PFSK-1 (cell line): Measurements from ENCODE around the gene SPEM1.

Experiments
- FOXP2 ChIP-seq: optimal IDR thresholded peaks from 2 replicates; pipeline ENCODE3; 2011; ENCODE audit warnings: borderline replicate concordance, control low read depth, inconsistent platforms; ENCODE audit not compliant: insufficient read depth; ENCODE audit errors: extremely low read length, extremely low read depth
- POLR2AphosphoS5 ChIP-seq: IDR thresholded peaks from 2 replicates; pipeline ENCODE4 v1.6.1; 2012; ENCODE audit warnings: low read depth, mild to moderate bottlenecking, control low read depth, low read length, moderate library complexity
- SIN3A ChIP-seq: IDR thresholded peaks from 2 replicates; pipeline ENCODE4 v1.6.1; 2012; ENCODE audit warnings: mild to moderate bottlenecking, low read length, moderate library complexity, borderline replicate concordance; ENCODE audit not compliant: insufficient read depth
- TAF1 ChIP-seq: IDR thresholded peaks from 2 replicates; pipeline ENCODE4 v1.6.1; 2012; ENCODE audit warnings: low read length, control low read depth, borderline replicate concordance; ENCODE audit not compliant: insufficient read depth
- TF ChIP-seq, protein P1 (sequence below), 2 experiments: IDR thresholded peaks; 2 replicates each; pipeline versions ENCODE4 v1.6.1 to v1.8.0; 2011 to 2012; ENCODE audit warnings: low read depth in 2 of 2, low read length in 2 of 2, control low read depth in 1 of 2, inconsistent platforms in 1 of 2, mild to moderate bottlenecking in 1 of 2, moderate library complexity in 1 of 2; ENCODE audit not compliant: insufficient read depth in 1 of 2

DNA sequence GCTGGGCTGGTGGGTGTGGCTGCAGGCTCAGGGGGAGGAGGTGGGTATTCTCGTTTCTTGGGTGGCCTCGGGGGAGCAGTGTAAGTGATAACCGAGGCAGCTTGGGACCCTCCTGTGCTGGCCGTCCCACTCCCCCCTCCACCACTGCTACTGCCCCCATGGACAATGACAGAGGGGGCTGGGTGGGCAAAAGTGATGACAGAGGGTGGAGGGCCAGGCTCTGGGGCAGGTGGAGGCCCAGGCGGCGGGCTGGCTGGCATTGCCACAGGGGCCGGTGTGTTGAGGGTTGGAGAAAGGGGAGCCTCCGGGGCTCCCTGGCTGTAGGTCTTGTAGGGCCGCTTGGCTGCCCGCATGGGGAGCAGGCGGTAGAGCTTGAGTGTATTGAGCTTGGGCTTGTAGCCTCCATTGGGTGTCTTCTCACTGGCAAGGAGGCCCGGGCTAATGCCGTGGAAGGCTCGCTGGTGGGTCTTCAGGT lies 43.3 kb downstream of the SPEM1 start:
- TF ChIP-seq FOXP2, result no peak
- no peak for TF ChIP-seq TAF1
- TF ChIP-seq, protein P1, sequence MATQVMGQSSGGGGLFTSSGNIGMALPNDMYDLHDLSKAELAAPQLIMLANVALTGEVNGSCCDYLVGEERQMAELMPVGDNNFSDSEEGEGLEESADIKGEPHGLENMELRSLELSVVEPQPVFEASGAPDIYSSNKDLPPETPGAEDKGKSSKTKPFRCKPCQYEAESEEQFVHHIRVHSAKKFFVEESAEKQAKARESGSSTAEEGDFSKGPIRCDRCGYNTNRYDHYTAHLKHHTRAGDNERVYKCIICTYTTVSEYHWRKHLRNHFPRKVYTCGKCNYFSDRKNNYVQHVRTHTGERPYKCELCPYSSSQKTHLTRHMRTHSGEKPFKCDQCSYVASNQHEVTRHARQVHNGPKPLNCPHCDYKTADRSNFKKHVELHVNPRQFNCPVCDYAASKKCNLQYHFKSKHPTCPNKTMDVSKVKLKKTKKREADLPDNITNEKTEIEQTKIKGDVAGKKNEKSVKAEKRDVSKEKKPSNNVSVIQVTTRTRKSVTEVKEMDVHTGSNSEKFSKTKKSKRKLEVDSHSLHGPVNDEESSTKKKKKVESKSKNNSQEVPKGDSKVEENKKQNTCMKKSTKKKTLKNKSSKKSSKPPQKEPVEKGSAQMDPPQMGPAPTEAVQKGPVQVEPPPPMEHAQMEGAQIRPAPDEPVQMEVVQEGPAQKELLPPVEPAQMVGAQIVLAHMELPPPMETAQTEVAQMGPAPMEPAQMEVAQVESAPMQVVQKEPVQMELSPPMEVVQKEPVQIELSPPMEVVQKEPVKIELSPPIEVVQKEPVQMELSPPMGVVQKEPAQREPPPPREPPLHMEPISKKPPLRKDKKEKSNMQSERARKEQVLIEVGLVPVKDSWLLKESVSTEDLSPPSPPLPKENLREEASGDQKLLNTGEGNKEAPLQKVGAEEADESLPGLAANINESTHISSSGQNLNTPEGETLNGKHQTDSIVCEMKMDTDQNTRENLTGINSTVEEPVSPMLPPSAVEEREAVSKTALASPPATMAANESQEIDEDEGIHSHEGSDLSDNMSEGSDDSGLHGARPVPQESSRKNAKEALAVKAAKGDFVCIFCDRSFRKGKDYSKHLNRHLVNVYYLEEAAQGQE (IDR thresholded peaks at IDR 0.05; ENCODE audit: insufficient read depth in 1 of 2, low read depth in 2 of 2, low read length in 2 of 2), result no peak
- TF ChIP-seq SIN3A, result no peak
- no peak for TF ChIP-seq POLR2AphosphoS5
